Stomach (tissue), 4 donors: ENCODE measurements around the gene FLRT3.

Source experiments
- CTCF ChIP-seq, 7 experiments: fragments of 450-650 bp in 4 of 7; fragments of 200-600 bp in 3 of 7; sonication (generic) in 3 of 7; IDR thresholded peaks; one replicate each; pipeline ENCODE4 v1.5.1; 2016 to 2019; ENCODE audit warnings: antibody characterized with exemption in 7 of 7, control low read depth in 2 of 7, mild to moderate bottlenecking in 1 of 7
- EP300 ChIP-seq: sonication (generic); formaldehyde crosslinking; IDR thresholded peaks from one replicate; pipeline ENCODE4 v1.6.1; 2017; ENCODE audit warnings: antibody characterized with exemption
- POLR2A ChIP-seq, 4 donors: fragments of 450-650 bp; IDR thresholded peaks; one replicate each; pipeline ENCODE4 v1.6.1; 2016; ENCODE audit warnings: antibody characterized with exemption in 4 of 4, control low read depth in 2 of 4, mild to moderate bottlenecking in 1 of 4, moderate library complexity in 1 of 4
- POLR2AphosphoS5 ChIP-seq, 3 donors: sonication (generic); formaldehyde crosslinking; IDR thresholded peaks; one replicate each; pipeline ENCODE4 v1.6.1; 2016; ENCODE audit warnings: antibody characterized with exemption in 3 of 3

- no peak for TF ChIP-seq CTCF (IDR thresholded peaks at IDR 0.05)
- no peak for TF ChIP-seq POLR2A (IDR thresholded peaks at IDR 0.05)
- TF ChIP-seq EP300: no peak
- no peak for TF ChIP-seq POLR2AphosphoS5 (IDR thresholded peaks at IDR 0.05)
Measured at GRCh38 chr20:14385176-14385740, 47.8 kb upstream of the FLRT3 start.
